GM23338 (cell line): Measurements from ENCODE around the gene SLC5A12. TPM values are rescaled to one million over a fixed set of nuclear protein-coding genes. Genes with fewer than 3 reads are reported as not detected.

Experiments
- ATAC-seq: fragments of 200-7000 bp; cut with Tn5 transposase; 3 replicates; pipeline ENCODE4 v1.9.1; 2020
- DNase-seq: peaks from one replicate; pipeline ENCODE4 v3.0.0-alpha.2; 2015; ENCODE audit warnings: low spot score
- H2AFZ ChIP-seq: fragments of 200-600 bp; sonication (generic); 2 replicates; pipeline ENCODE4 v1.8.0; 2016; ENCODE audit warnings: antibody characterized with exemption, mild to moderate bottlenecking, moderate library complexity
- H3F3A ChIP-seq: fragments of 200-600 bp; sonication (generic); replicated peaks from 2 replicates; pipeline ENCODE4 v1.8.0; 2017; ENCODE audit warnings: antibody characterized with exemption, mixed run types, low read depth
- H3K27ac ChIP-seq: fragments of 200-600 bp; sonication (generic); 2 replicates; pipeline ENCODE4 v1.6.1; 2016; ENCODE audit warnings: low read depth
- H3K27me3 ChIP-seq: fragments of 200-600 bp; sonication (generic); 2 replicates; pipeline ENCODE4 v1.8.0; 2016; ENCODE audit warnings: mild to moderate bottlenecking, mixed run types, moderate library complexity; ENCODE audit not compliant: insufficient read depth
- H3K36me3 ChIP-seq: fragments of 200-600 bp; sonication (generic); 2 replicates; pipeline ENCODE4 v1.8.0; 2016; ENCODE audit warnings: mild to moderate bottlenecking; ENCODE audit not compliant: insufficient read depth
- H3K4me1 ChIP-seq: fragments of 200-600 bp; sonication (generic); 2 replicates; pipeline ENCODE4 v1.8.0; 2016; ENCODE audit warnings: mild to moderate bottlenecking, moderate library complexity; ENCODE audit not compliant: insufficient read depth
- H3K4me2 ChIP-seq: fragments of 200-600 bp; sonication (generic); 2 replicates; pipeline ENCODE4 v1.7.1; 2017; ENCODE audit warnings: mixed run types
- H3K4me3 ChIP-seq: fragments of 200-600 bp; sonication (generic); 2 replicates; pipeline ENCODE4 v1.6.1; 2016; ENCODE audit warnings: mixed run types
- H3K79me2 ChIP-seq: fragments of 200-600 bp; sonication (generic); replicated peaks from 2 replicates; pipeline ENCODE4 v1.8.0; 2017; ENCODE audit warnings: mild to moderate bottlenecking; ENCODE audit not compliant: insufficient read depth
- H3K9me2 ChIP-seq: fragments of 200-600 bp; sonication (generic); 2 replicates; pipeline ENCODE4 v1.8.0; 2017; ENCODE audit not compliant: insufficient read depth
- H4K20me1 ChIP-seq: fragments of 200-600 bp; sonication (generic); replicated peaks from 2 replicates; pipeline ENCODE4 v1.8.0; 2017; ENCODE audit warnings: mild to moderate bottlenecking; ENCODE audit not compliant: insufficient read depth
- H3K27ac Mint-ChIP-seq: 2 replicates; pipeline ENCODE4 v1.8.0; 2020; ENCODE audit warnings: inconsistent platforms, mild to moderate bottlenecking, moderate library complexity, mixed read lengths
- H3K27me3 Mint-ChIP-seq: 3 replicates; pipeline ENCODE4 v1.8.0; 2022; ENCODE audit warnings: low read depth, mild to moderate bottlenecking, moderate library complexity, mixed read lengths, inconsistent platforms; ENCODE audit not compliant: insufficient read depth, poor library complexity
- H3K36me3 Mint-ChIP-seq: 3 replicates; pipeline ENCODE4 v1.8.0; 2021; ENCODE audit warnings: low read depth, mild to moderate bottlenecking, inconsistent platforms, moderate library complexity, mixed read lengths
- H3K4me1 Mint-ChIP-seq: 3 replicates; pipeline ENCODE4 v1.8.0; 2020; ENCODE audit warnings: mild to moderate bottlenecking, inconsistent platforms, mixed read lengths
- H3K4me3 Mint-ChIP-seq: 3 replicates; pipeline ENCODE4 v1.8.0; 2021; ENCODE audit warnings: moderate library complexity, mild to moderate bottlenecking, inconsistent platforms, mixed read lengths
- H3K9me3 Mint-ChIP-seq: 3 replicates; pipeline ENCODE4 v1.8.0; 2020; ENCODE audit warnings: moderate library complexity, mild to moderate bottlenecking, inconsistent platforms, mixed read lengths
- JUNB ChIP-seq: IDR thresholded peaks from one replicate; pipeline ENCODE4 v1.6.1; 2016; ENCODE audit warnings: antibody characterized with exemption; ENCODE audit not compliant: unreplicated experiment
- STAT1 ChIP-seq: IDR thresholded peaks from one replicate; pipeline ENCODE4 v1.6.1; 2016; ENCODE audit warnings: antibody characterized with exemption; ENCODE audit not compliant: unreplicated experiment
- ZNF114 ChIP-seq: fragments of 250-450 bp; sonication (Bioruptor Pico); IDR thresholded peaks from 2 replicates; pipeline ENCODE4 v1.5.0; 2020; ENCODE audit warnings: mild to moderate bottlenecking, moderate library complexity
- polyA plus RNA-seq: library from polyadenylated mRNA; unstranded; fragments of >200 nt; fragmentation: Nextera tagmentation; extraction: Ambion mirVana; gene quantifications from 2 replicates; pipeline ENCODE4 v1.2.1, GENCODE V29; 2016
- total RNA-seq: library from RNA; depleted of rRNA; stranded (reverse); fragments of >200 nt; shearing (Covaris generic); gene quantifications from 2 replicates; pipeline ENCODE4 v1.2.3, GENCODE V29; 2014
- TF ChIP-seq, protein P1 (sequence below): fragments of 250-450 bp; sonication (Bioruptor Pico); IDR thresholded peaks from 2 replicates; pipeline ENCODE4 v1.5.0; 2020; ENCODE audit warnings: mild to moderate bottlenecking, moderate library complexity
- TF ChIP-seq, protein P2 (sequence below), 2 experiments: fragments of 200-600 bp in 1 of 2; sonication (generic) in 1 of 2; conservative IDR thresholded peaks; 2 replicates each; pipeline versions ENCODE4 v1.5.1 to v1.6.1; 2016 to 2017; ENCODE audit warnings: antibody characterized with exemption in 2 of 2, low read depth in 2 of 2, mild to moderate bottlenecking in 2 of 2, moderate library complexity in 1 of 2

Gene SLC5A12
- total and polyA plus RNA-seq, 2 experiments from 2014 or later: 0.60 to 1.4 TPM

DNA sequence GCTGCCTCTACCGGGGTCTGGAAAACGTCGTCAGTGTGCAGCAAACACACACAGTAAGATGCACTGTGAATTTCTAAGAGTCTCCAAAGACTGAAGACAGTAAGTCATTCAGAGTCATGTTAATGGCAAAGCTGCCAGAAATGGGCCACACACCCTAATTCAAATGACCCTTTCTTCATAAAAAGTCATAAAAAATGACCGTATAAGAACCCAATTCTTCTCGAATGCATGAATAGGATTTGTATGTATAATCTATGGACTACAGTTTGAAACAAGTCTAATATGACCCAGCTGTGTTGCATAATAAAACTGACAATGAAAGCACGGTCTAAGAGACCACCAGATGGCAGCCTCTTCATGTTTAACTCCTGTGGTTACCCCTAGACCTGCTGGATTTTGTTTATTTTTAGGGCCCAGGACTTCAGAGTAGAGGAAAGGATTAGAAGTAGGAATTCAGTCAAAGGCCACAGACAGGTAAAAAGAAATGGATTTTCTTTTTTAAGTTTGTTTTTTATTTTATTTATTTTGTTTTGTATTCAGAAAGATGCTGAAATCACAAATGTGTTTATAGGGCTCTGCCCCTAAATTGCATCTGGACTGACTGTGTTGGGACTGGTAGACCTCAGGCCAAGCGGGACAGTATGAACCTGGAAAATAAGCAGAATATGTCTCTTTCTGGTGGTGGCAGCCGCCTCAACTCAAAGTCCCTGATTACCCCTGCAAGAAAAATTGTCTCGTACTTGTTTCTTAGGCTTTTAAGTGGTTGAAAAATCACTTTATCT is 32.1 kb upstream of the SLC5A12 start (continued):
- TF ChIP-seq, protein P1, sequence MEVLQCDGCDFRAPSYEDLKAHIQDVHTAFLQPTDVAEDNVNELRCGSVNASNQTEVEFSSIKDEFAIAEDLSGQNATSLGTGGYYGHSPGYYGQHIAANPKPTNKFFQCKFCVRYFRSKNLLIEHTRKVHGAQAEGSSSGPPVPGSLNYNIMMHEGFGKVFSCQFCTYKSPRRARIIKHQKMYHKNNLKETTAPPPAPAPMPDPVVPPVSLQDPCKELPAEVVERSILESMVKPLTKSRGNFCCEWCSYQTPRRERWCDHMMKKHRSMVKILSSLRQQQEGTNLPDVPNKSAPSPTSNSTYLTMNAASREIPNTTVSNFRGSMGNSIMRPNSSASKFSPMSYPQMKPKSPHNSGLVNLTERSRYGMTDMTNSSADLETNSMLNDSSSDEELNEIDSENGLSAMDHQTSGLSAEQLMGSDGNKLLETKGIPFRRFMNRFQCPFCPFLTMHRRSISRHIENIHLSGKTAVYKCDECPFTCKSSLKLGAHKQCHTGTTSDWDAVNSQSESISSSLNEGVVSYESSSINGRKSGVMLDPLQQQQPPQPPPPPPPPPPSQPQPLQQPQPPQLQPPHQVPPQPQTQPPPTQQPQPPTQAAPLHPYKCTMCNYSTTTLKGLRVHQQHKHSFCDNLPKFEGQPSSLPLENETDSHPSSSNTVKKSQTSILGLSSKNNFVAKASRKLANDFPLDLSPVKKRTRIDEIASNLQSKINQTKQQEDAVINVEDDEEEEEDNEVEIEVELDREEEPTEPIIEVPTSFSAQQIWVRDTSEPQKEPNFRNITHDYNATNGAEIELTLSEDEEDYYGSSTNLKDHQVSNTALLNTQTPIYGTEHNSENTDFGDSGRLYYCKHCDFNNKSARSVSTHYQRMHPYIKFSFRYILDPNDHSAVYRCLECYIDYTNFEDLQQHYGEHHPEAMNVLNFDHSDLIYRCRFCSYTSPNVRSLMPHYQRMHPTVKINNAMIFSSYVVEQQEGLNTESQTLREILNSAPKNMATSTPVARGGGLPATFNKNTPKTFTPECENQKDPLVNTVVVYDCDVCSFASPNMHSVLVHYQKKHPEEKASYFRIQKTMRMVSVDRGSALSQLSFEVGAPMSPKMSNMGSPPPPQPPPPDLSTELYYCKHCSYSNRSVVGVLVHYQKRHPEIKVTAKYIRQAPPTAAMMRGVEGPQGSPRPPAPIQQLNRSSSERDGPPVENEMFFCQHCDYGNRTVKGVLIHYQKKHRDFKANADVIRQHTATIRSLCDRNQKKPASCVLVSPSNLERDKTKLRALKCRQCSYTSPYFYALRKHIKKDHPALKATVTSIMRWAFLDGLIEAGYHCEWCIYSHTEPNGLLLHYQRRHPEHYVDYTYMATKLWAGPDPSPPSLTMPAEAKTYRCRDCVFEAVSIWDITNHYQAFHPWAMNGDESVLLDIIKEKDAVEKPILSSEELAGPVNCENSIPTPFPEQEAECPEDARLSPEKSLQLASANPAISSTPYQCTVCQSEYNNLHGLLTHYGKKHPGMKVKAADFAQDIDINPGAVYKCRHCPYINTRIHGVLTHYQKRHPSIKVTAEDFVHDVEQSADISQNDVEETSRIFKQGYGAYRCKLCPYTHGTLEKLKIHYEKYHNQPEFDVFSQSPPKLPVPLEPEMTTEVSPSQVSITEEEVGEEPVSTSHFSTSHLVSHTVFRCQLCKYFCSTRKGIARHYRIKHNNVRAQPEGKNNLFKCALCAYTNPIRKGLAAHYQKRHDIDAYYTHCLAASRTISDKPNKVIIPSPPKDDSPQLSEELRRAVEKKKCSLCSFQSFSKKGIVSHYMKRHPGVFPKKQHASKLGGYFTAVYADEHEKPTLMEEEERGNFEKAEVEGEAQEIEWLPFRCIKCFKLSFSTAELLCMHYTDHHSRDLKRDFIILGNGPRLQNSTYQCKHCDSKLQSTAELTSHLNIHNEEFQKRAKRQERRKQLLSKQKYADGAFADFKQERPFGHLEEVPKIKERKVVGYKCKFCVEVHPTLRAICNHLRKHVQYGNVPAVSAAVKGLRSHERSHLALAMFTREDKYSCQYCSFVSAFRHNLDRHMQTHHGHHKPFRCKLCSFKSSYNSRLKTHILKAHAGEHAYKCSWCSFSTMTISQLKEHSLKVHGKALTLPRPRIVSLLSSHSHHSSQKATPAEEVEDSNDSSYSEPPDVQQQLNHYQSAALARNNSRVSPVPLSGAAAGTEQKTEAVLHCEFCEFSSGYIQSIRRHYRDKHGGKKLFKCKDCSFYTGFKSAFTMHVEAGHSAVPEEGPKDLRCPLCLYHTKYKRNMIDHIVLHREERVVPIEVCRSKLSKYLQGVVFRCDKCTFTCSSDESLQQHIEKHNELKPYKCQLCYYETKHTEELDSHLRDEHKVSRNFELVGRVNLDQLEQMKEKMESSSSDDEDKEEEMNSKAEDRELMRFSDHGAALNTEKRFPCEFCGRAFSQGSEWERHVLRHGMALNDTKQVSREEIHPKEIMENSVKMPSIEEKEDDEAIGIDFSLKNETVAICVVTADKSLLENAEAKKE (CRISPR knock-in tag): no peak

DNA sequence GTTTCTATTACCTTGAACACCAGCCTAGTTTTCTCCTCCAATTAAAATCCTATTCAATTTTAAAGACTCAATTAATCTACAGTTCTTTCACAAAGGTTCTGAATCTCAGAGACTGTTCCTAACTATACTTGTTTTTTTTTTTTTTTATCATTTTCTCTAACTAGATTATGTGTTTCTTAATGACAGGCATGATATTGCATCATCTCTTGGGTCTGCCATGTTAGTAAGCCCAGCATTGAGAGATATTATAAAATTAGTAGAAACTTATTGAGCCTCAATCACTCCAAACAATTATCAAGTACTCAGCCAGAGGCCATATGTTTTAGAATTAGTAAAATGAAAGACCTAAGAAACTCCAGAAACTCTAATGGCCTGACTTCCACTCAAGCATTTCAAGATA is 28.1 kb upstream of the SLC5A12 start:
- H3K27me3 Mint-ChIP-seq: no peaks in the 10 kb centered on the region
- Histone ChIP-seq H3K27ac (no peak overlapping the region), H3F3A (no peaks in the 10 kb centered on the region), H4K20me1 (no peaks in the 10 kb centered on the region), H3K9me2 (no peaks in the 10 kb centered on the region), H3K4me2 (no peak overlapping the region), H3K27me3 (no peaks in the 10 kb centered on the region), H3K4me3 (no peak overlapping the region), H3K36me3 (no peaks in the 10 kb centered on the region), H3K79me2 (no peaks in the 10 kb centered on the region), H2AFZ (no peak overlapping the region), H3K4me1 (no peaks in the 10 kb centered on the region)
- no peaks in the 10 kb centered on the region for H3K36me3 Mint-ChIP-seq
- no peak for ATAC-seq
- no peak overlapping the region for H3K27ac Mint-ChIP-seq
- H3K4me1 Mint-ChIP-seq: no peaks in the 10 kb centered on the region
- no peak overlapping the region for H3K4me3 Mint-ChIP-seq
- H3K9me3 Mint-ChIP-seq: no peaks in the 10 kb centered on the region
- no peak for DNase-seq
- TF ChIP-seq, protein P1 (CRISPR knock-in tag): no peak
- no peak for TF ChIP-seq STAT1
- TF ChIP-seq, protein P2, sequence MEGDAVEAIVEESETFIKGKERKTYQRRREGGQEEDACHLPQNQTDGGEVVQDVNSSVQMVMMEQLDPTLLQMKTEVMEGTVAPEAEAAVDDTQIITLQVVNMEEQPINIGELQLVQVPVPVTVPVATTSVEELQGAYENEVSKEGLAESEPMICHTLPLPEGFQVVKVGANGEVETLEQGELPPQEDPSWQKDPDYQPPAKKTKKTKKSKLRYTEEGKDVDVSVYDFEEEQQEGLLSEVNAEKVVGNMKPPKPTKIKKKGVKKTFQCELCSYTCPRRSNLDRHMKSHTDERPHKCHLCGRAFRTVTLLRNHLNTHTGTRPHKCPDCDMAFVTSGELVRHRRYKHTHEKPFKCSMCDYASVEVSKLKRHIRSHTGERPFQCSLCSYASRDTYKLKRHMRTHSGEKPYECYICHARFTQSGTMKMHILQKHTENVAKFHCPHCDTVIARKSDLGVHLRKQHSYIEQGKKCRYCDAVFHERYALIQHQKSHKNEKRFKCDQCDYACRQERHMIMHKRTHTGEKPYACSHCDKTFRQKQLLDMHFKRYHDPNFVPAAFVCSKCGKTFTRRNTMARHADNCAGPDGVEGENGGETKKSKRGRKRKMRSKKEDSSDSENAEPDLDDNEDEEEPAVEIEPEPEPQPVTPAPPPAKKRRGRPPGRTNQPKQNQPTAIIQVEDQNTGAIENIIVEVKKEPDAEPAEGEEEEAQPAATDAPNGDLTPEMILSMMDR (conservative IDR thresholded peaks at IDR 0.05; ENCODE audit: low read depth in 2 of 2): no peak
- no peak for TF ChIP-seq JUNB
- no peak for TF ChIP-seq ZNF114 (CRISPR knock-in tag)
